Activated CD4-positive, alpha-beta T cell treated with anti-CD3 and anti-CD28 coated beads for 36 hours (primary cell): Measurements from ENCODE around the gene HLA-DOB. TPM values are rescaled to one million over a fixed set of nuclear protein-coding genes. Genes with fewer than 3 reads are reported as not detected.

Experiments
- total RNA-seq, 2 experiments: library from RNA; stranded (reverse); gene quantifications; one replicate each; pipeline ENCODE4 v1.2.3, GENCODE V29; 2021

Gene HLA-DOB
- total RNA-seq, 2 experiments from 2014 or later = 1.5 to 1.6 TPM

Other genes starting within 250 kb of the HLA-DOB start
- gene HLA-DRB1, start 227.2 kb downstream of the HLA-DOB start, total RNA-seq = 10 to 100 TPM; 12.7 to 16.6 TPM
- under 1 TPM; 0.32 to 0.61 TPM for gene HLA-DQA1, start 179.6 kb downstream of the HLA-DOB start, total RNA-seq
- gene HLA-DQB1, start 150.3 kb downstream of the HLA-DOB start, total RNA-seq = 1 to 10 TPM; 2.3 to 3.1 TPM
- under 1 TPM in 1 of 2 experiments, not detected in 1; 0.11 TPM for gene HLA-DQA2, start 75.6 kb downstream of the HLA-DOB start, total RNA-seq
- under 1 TPM; 0.61 to 0.69 TPM for gene HLA-DQB2, start 53.5 kb downstream of the HLA-DOB start, total RNA-seq
- gene TAP2, start 21.7 kb upstream of the HLA-DOB start, total RNA-seq = 100 to 1,000 TPM in 1 of 2 experiments, 10 to 100 TPM in 1; 96.4 to 150 TPM
- 100 to 1,000 TPM; 238 to 338 TPM for gene PSMB8, start 27.0 kb upstream of the HLA-DOB start, total RNA-seq
- gene TAP1, start 36.7 kb upstream of the HLA-DOB start, total RNA-seq = 100 to 1,000 TPM; 191 to 255 TPM
- 100 to 1,000 TPM; 210 to 282 TPM for gene PSMB9, start 37.2 kb upstream of the HLA-DOB start, total RNA-seq
- gene HLA-DMB, start 124.0 kb upstream of the HLA-DOB start, total RNA-seq = 1 to 10 TPM; 1.9 to 2.3 TPM
- gene HLA-DMA, start 136.1 kb upstream of the HLA-DOB start, total RNA-seq = 10 to 100 TPM; 11.8 TPM
- 100 to 1,000 TPM; 230 to 338 TPM for gene BRD2, start 151.6 kb upstream of the HLA-DOB start, total RNA-seq
- 1 to 10 TPM; 1.7 to 3.3 TPM for gene HLA-DOA, start 192.6 kb upstream of the HLA-DOB start, total RNA-seq